RWPE2 (cell line): ENCODE measurements around the gene C3orf18.

Source experiments
- ATAC-seq: fragments of 200-7000 bp; cut with Tn5 transposase; 3 replicates; pipeline ENCODE4 v1.9.1; 2021; ENCODE audit warnings: low read depth
- DNase-seq: peaks from one replicate; pipeline ENCODE4 v3.0.0-alpha.2; 2020; ENCODE audit warnings: low spot score
- H3K27ac ChIP-seq: fragments of 450-650 bp; 2 replicates; pipeline ENCODE4 v1.5.1; 2017; ENCODE audit warnings: mild to moderate bottlenecking; ENCODE audit not compliant: poor library complexity, severe bottlenecking
- H3K27me3 ChIP-seq: fragments of 250-450 bp; sonication (Bioruptor Pico); 2 replicates; pipeline ENCODE4 v1.5.1; 2021; ENCODE audit warnings: mild to moderate bottlenecking, moderate library complexity; ENCODE audit not compliant: insufficient read depth, poor library complexity, severe bottlenecking
- H3K36me3 ChIP-seq: fragments of 250-450 bp; sonication (Bioruptor Pico); 2 replicates; pipeline ENCODE4 v1.5.1; 2020; ENCODE audit warnings: low read depth, mild to moderate bottlenecking, moderate library complexity
- H3K4me1 ChIP-seq: fragments of 250-450 bp; sonication (Bioruptor Pico); 2 replicates; pipeline ENCODE4 v1.5.1; 2021; ENCODE audit warnings: mild to moderate bottlenecking, moderate library complexity; ENCODE audit not compliant: insufficient read depth, poor library complexity, severe bottlenecking
- H3K4me3 ChIP-seq: fragments of 250-450 bp; sonication (Bioruptor Pico); 2 replicates; pipeline ENCODE4 v1.5.1; 2021; ENCODE audit warnings: mild to moderate bottlenecking, moderate library complexity; ENCODE audit not compliant: severe bottlenecking
- H3K9me3 ChIP-seq: fragments of 250-450 bp; sonication (Bioruptor Pico); 2 replicates; pipeline ENCODE4 v1.5.1; 2021; ENCODE audit warnings: mild to moderate bottlenecking, moderate library complexity; ENCODE audit not compliant: severe bottlenecking
- CTCF ChIP-seq: fragments of 450-650 bp; IDR thresholded peaks from one replicate; pipeline ENCODE4 v1.5.1; 2017; ENCODE audit warnings: mild to moderate bottlenecking, moderate library complexity; ENCODE audit not compliant: poor library complexity, severe bottlenecking

Gene C3orf18

GRCh38 chr3:50523279-50523811 lies 44.2 kb downstream of the C3orf18 start:
- ATAC-seq (no peak), DNase-seq (no peak)

GRCh38 chr3:50521572-50521971 lies 46.0 kb downstream of the C3orf18 start:
- no peaks in the 10 kb centered on the region for H3K27me3 ChIP-seq
- no peaks in the 10 kb centered on the region for H3K4me1 ChIP-seq
- no peak for TF ChIP-seq CTCF
- DNase-seq (no peak), ATAC-seq (no peak)
- H3K27ac ChIP-seq, result no peak overlapping the region
- no peak overlapping the region for H3K4me3 ChIP-seq
- no peaks in the 10 kb centered on the region for H3K9me3 ChIP-seq
- H3K36me3 ChIP-seq, result no peaks in the 10 kb centered on the region

More at GRCh38 chr3:50523279-50523811, 44.2 kb downstream of the C3orf18 start:
- H3K36me3 ChIP-seq, result no peaks in the 10 kb centered on the region
- TF ChIP-seq CTCF, result no peak
- no peaks in the 10 kb centered on the region for H3K9me3 ChIP-seq
- no peak overlapping the region for H3K4me3 ChIP-seq
- H3K27me3 ChIP-seq, result no peaks in the 10 kb centered on the region
- H3K27ac ChIP-seq, result no peak overlapping the region
- H3K4me1 ChIP-seq, result no peaks in the 10 kb centered on the region

- Histone ChIP-seq H3K9me3 (no peaks in the 10 kb centered on the region), H3K4me3 (no peak overlapping the region), H3K4me1 (no peaks in the 10 kb centered on the region), H3K27me3 (no peaks in the 10 kb centered on the region), H3K36me3 (no peaks in the 10 kb centered on the region), H3K27ac (no peak overlapping the region)
- no peak for TF ChIP-seq CTCF
- ATAC-seq (no peak), DNase-seq (no peak)
Observed at GRCh38 chr3:50520849-50521248, 46.7 kb downstream of the C3orf18 start.

GRCh38 chr3:50519471-50520089 lies 48.0 kb downstream of the C3orf18 start:
- Histone ChIP-seq H3K4me1 (no peaks in the 10 kb centered on the region), H3K27ac (no peak overlapping the region)
- peak; percentile 81 for ATAC-seq

More at GRCh38 chr3:50519471-50520089, 48.0 kb downstream of the C3orf18 start:
- no peaks in the 10 kb centered on the region for H3K27me3 ChIP-seq
- H3K36me3 ChIP-seq, result no peaks in the 10 kb centered on the region
- H3K4me3 ChIP-seq, result no peak overlapping the region
- peak; percentile 88 for TF ChIP-seq CTCF
- DNase-seq, result no peak
- H3K9me3 ChIP-seq, result no peaks in the 10 kb centered on the region
